Frontal cortex (tissue), 4 donors: ENCODE measurements around the gene SPPL3. TPM values are rescaled to one million over a fixed set of nuclear protein-coding genes. Genes with fewer than 3 reads are reported as not detected.
A peak's percentile ranks its signal among the peaks of the same experiment; 100 is the strongest.
"Not testable (repeated sequence)": the region's sequence is repeated elsewhere in the genome, so short reads cannot be mapped to it uniquely, and the experiment has no call there.

ENCODE experiments used
- DNase-seq, 2 donors: peaks; one replicate each; pipeline ENCODE4 v3.0.0; 2012; ENCODE audit warnings: low spot score in 2 of 2
- FAIRE-seq: peaks from 2 replicates; lab custom pipeline; 2012; peaks lifted over from hg19 to GRCh38; lab: Jason Lieb, UNC
- total RNA-seq: library from RNA; depleted of rRNA; stranded (reverse); fragments of >200 nt; gene quantifications from one replicate; pipeline ENCODE4 v1.2.3, GENCODE V29; 2014
- donor health status: control.
- donor health status: control.
- donor health status: control.

SPPL3 gene
- total RNA-seq, 1 donor from 2014 or later: 45.2 TPM

DNA sequence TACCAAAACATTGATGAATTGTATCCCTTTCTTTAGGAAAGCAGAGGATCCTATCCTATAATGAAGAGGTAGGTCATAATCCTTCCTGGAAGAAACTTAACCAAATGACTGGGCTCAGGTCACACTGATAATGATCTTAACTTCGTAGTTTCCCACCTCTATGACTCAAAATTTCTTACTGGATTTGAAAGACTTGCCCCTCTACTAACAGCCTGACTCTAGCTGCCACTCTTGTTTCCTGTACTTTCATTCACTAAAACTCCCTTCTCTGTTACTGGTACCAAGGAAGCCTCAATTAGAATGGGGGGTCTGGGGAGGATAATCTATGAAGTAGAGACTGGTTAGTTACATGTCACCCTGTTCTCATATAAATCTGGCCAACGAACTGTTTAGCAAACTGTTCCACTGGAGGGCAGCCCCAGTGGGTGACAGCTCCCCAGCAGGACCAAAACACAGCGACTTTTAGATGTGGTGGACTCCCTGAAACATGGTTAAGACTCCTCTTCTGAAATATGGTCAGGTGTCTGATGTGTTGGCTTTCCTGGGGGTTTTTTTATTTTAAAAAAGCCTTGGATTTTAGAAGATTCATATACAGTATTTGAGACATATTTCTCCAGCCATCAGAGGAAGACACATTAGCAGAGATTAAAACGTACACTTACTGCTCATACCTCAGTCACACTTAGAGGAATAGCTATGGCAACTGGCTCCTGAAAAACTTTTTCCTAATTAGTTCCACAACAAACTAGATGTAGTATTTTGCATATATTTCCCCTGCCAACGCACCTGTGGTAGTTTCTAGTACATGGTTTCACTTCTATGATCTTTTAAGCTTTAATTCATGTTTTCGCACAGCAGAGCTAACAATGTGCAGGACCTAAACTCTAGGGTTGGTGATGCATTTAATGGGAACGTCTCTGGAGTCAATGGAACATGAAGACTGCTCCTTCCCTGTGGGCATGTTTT is 106.2 kb downstream of the SPPL3 start:
- no peak for FAIRE-seq
- no peak for DNase-seq

- DNase-seq (no peak), FAIRE-seq (no peak)
These were observed 108.5 kb downstream of the SPPL3 start for GRCh38 chr12:120795441-120796178.

DNA sequence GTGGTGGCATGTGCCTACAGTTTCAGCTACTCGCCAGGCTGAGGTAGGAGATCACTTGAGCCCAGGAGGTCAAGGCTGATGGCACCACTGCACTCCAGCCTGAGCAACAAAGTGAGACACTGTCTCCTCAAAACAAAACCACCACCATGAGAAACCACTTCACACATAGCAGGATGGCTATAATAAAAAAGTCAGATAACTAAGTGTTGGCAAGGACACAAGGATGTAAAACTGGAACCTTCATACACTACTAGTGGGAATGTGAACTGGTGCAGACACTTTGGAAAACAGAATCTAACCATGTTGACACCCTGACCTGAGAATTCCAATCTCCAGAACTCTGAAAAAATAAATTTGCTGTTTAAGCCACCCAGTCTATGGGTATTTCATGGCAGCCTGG is 110.8 kb downstream of the SPPL3 start:
- DNase-seq (no peak), FAIRE-seq (no peak)

GRCh38 chr12:120792456-120792855 is 111.7 kb downstream of the SPPL3 start:
- DNase-seq, FAIRE-seq: not testable (repeated sequence)

- DNase-seq (no peak), FAIRE-seq (no peak)
These were observed 112.4 kb downstream of the SPPL3 start for GRCh38 chr12:120791669-120792176.

- no peak for FAIRE-seq
- DNase-seq: no peak
These were observed 114.0 kb downstream of the SPPL3 start for GRCh38 chr12:120790114-120790513.

DNA sequence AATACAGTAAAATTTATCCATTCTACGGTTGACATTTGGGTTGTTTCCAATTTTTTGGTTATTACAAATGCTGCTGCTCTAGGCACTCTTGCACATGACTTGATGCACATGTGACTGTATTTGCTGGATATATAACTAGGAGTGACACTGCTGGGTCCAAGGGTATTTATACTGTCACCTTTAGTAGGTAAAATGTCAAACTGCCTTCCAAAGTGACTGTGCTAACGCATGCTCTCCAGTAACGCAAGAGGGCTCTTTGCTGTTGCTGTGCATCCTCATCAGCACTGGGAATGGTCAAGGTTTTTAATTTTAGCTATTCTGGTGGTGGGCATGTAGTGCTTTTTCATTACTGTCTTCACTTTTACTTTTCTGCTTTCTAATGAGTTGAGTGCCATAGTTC is 116.3 kb downstream of the SPPL3 start:
- DNase-seq (no peak), FAIRE-seq (no peak)

GRCh38 chr12:120784804-120785203 is 119.4 kb downstream of the SPPL3 start:
- no peak for FAIRE-seq
- no peak for DNase-seq

DNA sequence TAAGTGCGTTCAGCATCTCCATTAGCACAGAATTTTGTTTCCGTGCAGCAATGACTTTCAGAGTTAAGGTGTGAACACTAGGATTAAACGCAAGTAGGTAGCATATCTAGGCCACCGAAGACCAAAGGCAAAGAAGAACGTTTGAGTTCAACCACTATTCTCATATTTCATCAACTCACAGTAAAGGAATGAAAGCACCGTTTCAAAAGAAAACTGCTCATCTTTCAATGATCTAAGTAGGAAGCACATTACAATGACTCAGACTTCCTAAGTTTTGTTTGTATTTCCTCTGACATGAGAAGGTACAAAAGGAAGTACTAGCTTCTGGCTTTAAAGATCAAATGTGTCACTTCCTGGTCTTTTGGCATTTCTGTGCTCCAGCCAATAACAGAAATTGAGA is 121.0 kb downstream of the SPPL3 start:
- FAIRE-seq (no peak), DNase-seq (no peak)

DNA sequence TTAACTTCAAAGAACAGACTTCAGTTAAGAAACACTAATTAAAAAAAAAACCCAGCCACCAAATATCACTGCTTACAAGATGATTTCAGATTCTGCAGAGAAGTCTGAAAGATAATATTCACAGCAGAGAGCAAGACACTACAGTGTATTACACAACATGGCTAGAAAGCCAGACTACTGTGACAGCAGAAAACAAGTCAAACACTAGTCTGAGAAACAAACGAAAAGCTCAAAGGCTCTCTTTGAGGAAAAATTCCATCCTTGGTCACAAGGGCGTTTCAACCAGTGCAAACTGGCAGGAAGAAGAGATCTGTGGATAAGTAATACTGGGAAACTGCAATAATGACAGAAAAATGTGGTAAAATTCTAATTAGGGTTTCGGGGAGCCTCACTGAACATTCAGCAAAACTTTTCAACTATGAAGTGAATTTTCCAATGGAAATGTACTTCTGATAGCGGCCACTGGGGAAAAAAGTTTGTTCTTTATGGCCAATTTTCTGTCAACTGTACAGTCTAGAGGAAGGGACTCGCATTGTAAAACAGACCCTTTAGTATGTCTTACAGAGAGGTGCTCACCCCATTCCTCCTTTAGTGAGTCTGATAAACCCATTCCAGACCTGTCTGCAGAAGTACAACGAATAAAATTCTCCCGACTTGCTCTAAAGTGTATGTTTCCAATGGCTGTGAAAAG is 128.2 kb downstream of the SPPL3 start:
- no peak for FAIRE-seq
- peak in 1 of 2 donors; percentile 17 for DNase-seq

DNA sequence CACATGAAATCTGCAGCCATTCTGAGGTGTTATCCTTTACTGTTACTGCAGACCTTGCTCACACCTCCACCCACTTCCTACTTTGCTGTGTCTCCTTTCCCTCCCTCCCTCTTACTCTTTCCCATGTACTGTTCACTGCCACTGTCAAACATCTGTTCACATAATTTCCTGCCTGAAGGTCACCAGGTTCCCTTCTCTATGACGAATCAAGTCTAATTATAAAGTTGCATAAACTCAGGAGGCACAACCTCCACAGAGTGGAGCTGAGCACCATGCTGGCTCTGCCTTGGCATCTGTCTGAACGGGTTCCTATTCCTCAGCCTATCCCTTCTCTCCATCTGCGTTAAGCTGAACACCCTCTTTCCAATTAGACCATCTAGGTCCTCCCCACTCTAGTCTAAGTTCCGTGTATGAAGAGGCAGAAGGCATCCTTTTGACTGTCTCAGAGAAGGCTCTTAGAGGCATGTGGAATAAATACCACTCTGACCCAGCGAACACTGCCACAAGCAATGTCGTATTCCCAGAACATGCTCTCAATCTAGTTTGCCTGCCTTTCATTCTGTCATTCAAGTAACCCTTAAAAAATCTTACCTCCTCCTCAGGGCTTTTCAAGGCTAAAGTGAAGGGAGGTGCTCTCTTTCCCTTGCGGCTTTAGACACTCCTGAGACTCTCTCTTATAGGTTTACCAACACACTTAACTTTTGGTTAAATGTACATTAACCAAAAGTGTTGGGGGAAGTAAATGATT is 129.8 kb downstream of the SPPL3 start:
- no peak for DNase-seq
- FAIRE-seq: no peak

DNA sequence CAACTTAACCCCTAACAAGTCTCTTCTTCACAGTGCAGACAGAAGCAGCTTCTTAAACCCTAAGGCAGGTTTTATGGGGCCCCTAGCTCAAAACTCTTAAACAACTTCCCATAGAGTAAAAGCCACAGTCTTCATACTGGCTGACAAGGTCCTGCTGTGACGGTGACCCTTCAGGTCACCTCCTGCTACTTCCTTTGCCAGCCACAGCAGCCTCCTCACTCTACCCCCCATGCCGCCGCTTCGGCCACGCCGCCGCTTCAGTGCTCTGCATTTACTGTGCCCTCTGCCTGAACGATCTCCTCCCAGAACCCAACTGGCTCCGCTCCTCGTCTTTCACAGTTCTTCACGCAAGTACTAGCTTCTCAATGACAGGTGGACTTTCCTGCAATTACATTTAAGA is 133.1 kb downstream of the SPPL3 start:
- no peak for FAIRE-seq
- no peak for DNase-seq

- FAIRE-seq: no peak
- no peak for DNase-seq
These were observed 136.8 kb downstream of the SPPL3 start for GRCh38 chr12:120767071-120768024.

- FAIRE-seq: no peak
- DNase-seq: no peak
These were observed 137.6 kb downstream of the SPPL3 start for GRCh38 chr12:120766566-120766965.

- FAIRE-seq: no peak
- DNase-seq: no peak
These were observed 139.3 kb downstream of the SPPL3 start for GRCh38 chr12:120764816-120765215.

- DNase-seq (no peak), FAIRE-seq (no peak)
These were observed 140.9 kb downstream of the SPPL3 start for GRCh38 chr12:120763250-120763649.

GRCh38 chr12:120762086-120762485 is 142.1 kb downstream of the SPPL3 start:
- no peak for DNase-seq
- no peak for FAIRE-seq

DNA sequence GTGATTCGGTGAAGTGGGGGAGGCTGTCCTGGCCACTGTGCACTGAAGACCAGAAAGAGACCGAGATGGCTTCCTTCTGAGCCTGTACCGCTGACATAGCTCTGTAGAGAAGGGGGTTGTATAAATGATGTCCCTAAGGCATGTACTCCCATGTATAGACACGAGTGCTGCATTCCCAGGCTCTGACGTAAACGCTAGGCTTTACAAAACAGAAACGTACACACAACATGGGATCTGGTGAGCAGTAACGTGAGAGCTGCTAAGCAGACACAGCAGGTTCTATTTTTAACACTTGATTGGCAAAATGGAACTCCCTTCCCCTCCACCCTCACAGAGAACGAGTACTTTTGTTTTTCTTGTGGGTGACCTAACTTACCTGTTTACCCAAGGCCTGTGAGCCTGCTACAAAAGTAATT is 142.6 kb downstream of the SPPL3 start:
- DNase-seq (peak in 1 of 2 donors; percentile 45), FAIRE-seq (no peak)
